HepG2 (cell line): ENCODE measurements around the gene UNKL. TPM values are rescaled to one million over a fixed set of nuclear protein-coding genes. Genes with fewer than 3 reads are reported as not detected.
A peak's percentile ranks its signal among the peaks of the same experiment; 100 is the strongest.

Source experiments
- ARHGAP35 ChIP-seq: sonication (generic); formaldehyde crosslinking; IDR thresholded peaks from 2 replicates; pipeline ENCODE4 v1.9.0; 2022; ENCODE audit warnings: mild to moderate bottlenecking, inconsistent platforms, moderate library complexity, missing genetic modification reagents, borderline replicate concordance
- ARNT ChIP-seq: fragments of 450-650 bp; IDR thresholded peaks from 2 replicates; pipeline ENCODE4 v1.6.1; 2017
- BRD4 ChIP-seq: sonication (generic); formaldehyde crosslinking; IDR thresholded peaks from 2 replicates; pipeline ENCODE4 v1.4.0; 2020; ENCODE audit warnings: missing genetic modification reagents
- CCAR2 ChIP-seq: fragments of 200-400 bp; formaldehyde crosslinking; optimal IDR thresholded peaks from 2 replicates; pipeline ENCODE3; 2018; ENCODE audit warnings: low read depth, mild to moderate bottlenecking, low read length, moderate library complexity
- ETV5 ChIP-seq: IDR thresholded peaks from 2 replicates; pipeline ENCODE4 v1.6.1; 2018; ENCODE audit warnings: missing biosample characterization, missing genetic modification reagents, inconsistent platforms, borderline replicate concordance
- FOXK2 ChIP-seq: fragments of 450-650 bp; IDR thresholded peaks from 2 replicates; pipeline ENCODE4 v1.6.1; 2016
- HMGXB4 ChIP-seq, 2 experiments: sonication (generic) in 1 of 2; formaldehyde crosslinking in 1 of 2; IDR thresholded peaks; 2 replicates each; pipeline versions ENCODE4 v1.4.0 to v1.6.1; 2018 to 2020; ENCODE audit warnings: missing genetic modification reagents in 2 of 2, borderline replicate concordance in 1 of 2, low read depth in 1 of 2, mild to moderate bottlenecking in 1 of 2, missing biosample characterization in 1 of 2
- HOXA7 ChIP-seq: sonication (generic); formaldehyde crosslinking; IDR thresholded peaks from 2 replicates; pipeline ENCODE4 v1.8.1; 2022; ENCODE audit warnings: mild to moderate bottlenecking, missing genetic modification reagents, moderate library complexity
- NFYB ChIP-seq: sonication (generic); formaldehyde crosslinking; IDR thresholded peaks from 2 replicates; pipeline ENCODE4 v1.4.0; 2020; ENCODE audit warnings: missing genetic modification reagents
- RBFOX2 ChIP-seq: fragments of 200-400 bp; formaldehyde crosslinking; IDR thresholded peaks from 2 replicates; pipeline ENCODE4 v1.6.1; 2017; ENCODE audit warnings: low read depth, mild to moderate bottlenecking, low read length
- RCOR2 ChIP-seq: IDR thresholded peaks from 2 replicates; pipeline ENCODE4 v1.6.1; 2016; ENCODE audit warnings: missing biosample characterization, missing genetic modification reagents
- RXRA ChIP-seq: sonication (generic); formaldehyde crosslinking; IDR thresholded peaks from 2 replicates; pipeline ENCODE4 v1.5.1; 2020; ENCODE audit warnings: missing genetic modification reagents
- TRIM24 ChIP-seq: sonication (generic); formaldehyde crosslinking; IDR thresholded peaks from 2 replicates; pipeline ENCODE4 v1.8.0; 2022; ENCODE audit warnings: mild to moderate bottlenecking, missing genetic modification reagents
- U2AF2 ChIP-seq: fragments of 200-400 bp; formaldehyde crosslinking; IDR thresholded peaks from 2 replicates; pipeline ENCODE4 v1.6.1; 2017; ENCODE audit warnings: low read depth, mild to moderate bottlenecking, low read length
- ZBTB44 ChIP-seq: sonication (generic); formaldehyde crosslinking; IDR thresholded peaks from 2 replicates; pipeline ENCODE4 v1.4.0; 2020; ENCODE audit warnings: missing genetic modification reagents
- ZNF230 ChIP-seq: sonication (generic); formaldehyde crosslinking; IDR thresholded peaks from 2 replicates; pipeline ENCODE4 v1.4.0; 2020; ENCODE audit warnings: mild to moderate bottlenecking, missing genetic modification reagents
- ZNF687 ChIP-seq: sonication (generic); formaldehyde crosslinking; IDR thresholded peaks from 2 replicates; pipeline ENCODE4 v1.5.1; 2020; ENCODE audit warnings: mild to moderate bottlenecking, missing genetic modification reagents, moderate library complexity
- polyA plus RNA-seq, 8 experiments: library from polyadenylated mRNA; depleted of rRNA in 3 of 8; stranded (reverse) in 7 of 8; unstranded in 1 of 8; fragments of >200 nt; fragmentation: Illumina TruSeq in 4 of 8; extraction: Trizol in 4 of 8; gene quantifications; 2 replicates each; pipeline versions ENCODE4 v1.2.1 to v1.2.3, GENCODE V29; 2011 to 2016; ENCODE audit warnings: low read depth in 4 of 8, missing spikeins in 1 of 8, mixed read lengths in 1 of 8; ENCODE audit not compliant: insufficient read depth in 1 of 8
- total RNA-seq, 5 experiments: library from RNA; depleted of rRNA; stranded (reverse); fragments of >200 nt; fragmentation: Illumina TruSeq; extraction: Trizol; gene quantifications; 2 replicates each; pipeline ENCODE4 v1.2.3, GENCODE V29; 2016; ENCODE audit warnings: low read depth in 1 of 5
- TF ChIP-seq, protein P1 (sequence below): sonication (generic); formaldehyde crosslinking; IDR thresholded peaks from 2 replicates; pipeline ENCODE4 v1.4.0; 2020; ENCODE audit warnings: mild to moderate bottlenecking, low read depth, missing genetic modification reagents
- TF ChIP-seq, protein P2 (sequence below): sonication (generic); formaldehyde crosslinking; IDR thresholded peaks from 2 replicates; pipeline ENCODE4 v1.8.1; 2022; ENCODE audit warnings: mild to moderate bottlenecking, missing genetic modification reagents

UNKL gene
- total and polyA plus RNA-seq, 2 of the 13 experiments (the other 11 are each of a cell fraction or from before 2014, with no cell fraction given): 10.4 to 17.6 TPM

GRCh38 chr16:1343428-1344242 is 70.9 kb downstream of the UNKL start (continued):
- TF ChIP-seq HMGXB4 (CRISPR knock-in tag; IDR thresholded peaks at IDR 0.05; ENCODE audit: borderline replicate concordance in 1 of 2, low read depth in 1 of 2): 0 out of 4 replicates have a peak, but pooled peaks of 1 of the 2 experiments have one; percentile 2
- TF ChIP-seq FOXK2: no peak
- TF ChIP-seq NFYB: no peak
- TF ChIP-seq, protein P1, sequence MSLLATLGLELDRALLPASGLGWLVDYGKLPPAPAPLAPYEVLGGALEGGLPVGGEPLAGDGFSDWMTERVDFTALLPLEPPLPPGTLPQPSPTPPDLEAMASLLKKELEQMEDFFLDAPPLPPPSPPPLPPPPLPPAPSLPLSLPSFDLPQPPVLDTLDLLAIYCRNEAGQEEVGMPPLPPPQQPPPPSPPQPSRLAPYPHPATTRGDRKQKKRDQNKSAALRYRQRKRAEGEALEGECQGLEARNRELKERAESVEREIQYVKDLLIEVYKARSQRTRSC: no peak
- no peak for TF ChIP-seq ZNF230
- no peak for TF ChIP-seq TRIM24 (CRISPR knock-in tag)
- no peak for TF ChIP-seq RCOR2 (CRISPR knock-in tag)
- TF ChIP-seq RBFOX2: peak; percentile 33; the same call in 1 of the 2 replicates
- no peak for TF ChIP-seq ZBTB44 (CRISPR knock-in tag)
- TF ChIP-seq, protein P2, sequence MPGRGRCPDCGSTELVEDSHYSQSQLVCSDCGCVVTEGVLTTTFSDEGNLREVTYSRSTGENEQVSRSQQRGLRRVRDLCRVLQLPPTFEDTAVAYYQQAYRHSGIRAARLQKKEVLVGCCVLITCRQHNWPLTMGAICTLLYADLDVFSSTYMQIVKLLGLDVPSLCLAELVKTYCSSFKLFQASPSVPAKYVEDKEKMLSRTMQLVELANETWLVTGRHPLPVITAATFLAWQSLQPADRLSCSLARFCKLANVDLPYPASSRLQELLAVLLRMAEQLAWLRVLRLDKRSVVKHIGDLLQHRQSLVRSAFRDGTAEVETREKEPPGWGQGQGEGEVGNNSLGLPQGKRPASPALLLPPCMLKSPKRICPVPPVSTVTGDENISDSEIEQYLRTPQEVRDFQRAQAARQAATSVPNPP (CRISPR knock-in tag): no peak
- no peak for TF ChIP-seq U2AF2
- TF ChIP-seq HOXA7 (CRISPR knock-in tag): no peak
- TF ChIP-seq ARHGAP35: no peak
- TF ChIP-seq ZNF687 (CRISPR knock-in tag): peak; percentile 61; the same call in 1 of the 2 replicates
- no peak for TF ChIP-seq ETV5 (CRISPR knock-in tag)
- no peak for TF ChIP-seq ARNT
- TF ChIP-seq RXRA (CRISPR knock-in tag): 0 out of 2 replicates have a peak, but pooled peaks have one; percentile 4
- TF ChIP-seq BRD4: 0 out of 2 replicates have a peak, but pooled peaks have one; percentile 34
- TF ChIP-seq CCAR2: no peak
